ENCODE results near the gene FILIP1L. TPM values are rescaled to one million over a fixed set of nuclear protein-coding genes. Genes with fewer than 3 reads are reported as not detected.

FILIP1L gene
- total RNA-seq, 1 donor from 2014 or later: 19.1 TPM

GRCh38 chr3:100157685-100158084 is 43.4 kb upstream of the FILIP1L start:
- peaks cover 5% of the 10 kb centered on the region for H3K9me3 Mint-ChIP-seq (ENCODE audit: unreplicated experiment)
- DNase-seq (ENCODE audit: low spot score): no peak
- no peak for TF ChIP-seq CTCF (IDR thresholded peaks at IDR 0.05; ENCODE audit: unreplicated experiment)
- peaks cover 1% of the 10 kb centered on the region for H3K27me3 Mint-ChIP-seq (ENCODE audit: unreplicated experiment)
- no peaks in the 10 kb centered on the region for H3K4me1 Mint-ChIP-seq (ENCODE audit: unreplicated experiment)
- no peak overlapping the region for H3K4me3 Mint-ChIP-seq (ENCODE audit: unreplicated experiment)
- peaks cover 12% of the 10 kb centered on the region for H3K36me3 Mint-ChIP-seq (ENCODE audit: low read depth, unreplicated experiment)
- H3K27ac Mint-ChIP-seq (ENCODE audit: unreplicated experiment): no peak overlapping the region

GRCh38 chr3:100155590-100155989 is 41.3 kb upstream of the FILIP1L start:
- no peak overlapping the region for H3K27ac Mint-ChIP-seq (ENCODE audit: unreplicated experiment)
- peaks cover 5% of the 10 kb centered on the region for H3K9me3 Mint-ChIP-seq (ENCODE audit: unreplicated experiment)
- no peaks in the 10 kb centered on the region for H3K4me1 Mint-ChIP-seq (ENCODE audit: unreplicated experiment)
- H3K4me3 Mint-ChIP-seq (ENCODE audit: unreplicated experiment): no peak overlapping the region
- peaks cover 12% of the 10 kb centered on the region for H3K36me3 Mint-ChIP-seq (ENCODE audit: low read depth, unreplicated experiment)
- no peak for DNase-seq (ENCODE audit: low spot score)
- H3K27me3 Mint-ChIP-seq (ENCODE audit: unreplicated experiment): peaks cover 1% of the 10 kb centered on the region
- no peak for TF ChIP-seq CTCF (IDR thresholded peaks at IDR 0.05; ENCODE audit: unreplicated experiment)

- no peak for DNase-seq (ENCODE audit: low spot score)
- no peak overlapping the region for H3K4me3 Mint-ChIP-seq (ENCODE audit: unreplicated experiment)
- peaks cover 1% of the 10 kb centered on the region for H3K27me3 Mint-ChIP-seq (ENCODE audit: unreplicated experiment)
- H3K36me3 Mint-ChIP-seq (ENCODE audit: low read depth, unreplicated experiment): peaks cover 12% of the 10 kb centered on the region
- no peak for TF ChIP-seq CTCF (IDR thresholded peaks at IDR 0.05; ENCODE audit: unreplicated experiment)
- no peaks in the 10 kb centered on the region for H3K4me1 Mint-ChIP-seq (ENCODE audit: unreplicated experiment)
- peaks cover 5% of the 10 kb centered on the region for H3K9me3 Mint-ChIP-seq (ENCODE audit: unreplicated experiment)
- no peak overlapping the region for H3K27ac Mint-ChIP-seq (ENCODE audit: unreplicated experiment)
Observed at GRCh38 chr3:100155128-100155527, 40.8 kb upstream of the FILIP1L start.

- DNase-seq (ENCODE audit: low spot score): no peak
- no peak for TF ChIP-seq CTCF (IDR thresholded peaks at IDR 0.05; ENCODE audit: unreplicated experiment)
- peaks cover 5% of the 10 kb centered on the region for H3K9me3 Mint-ChIP-seq (ENCODE audit: unreplicated experiment)
- peaks cover 12% of the 10 kb centered on the region for H3K36me3 Mint-ChIP-seq (ENCODE audit: low read depth, unreplicated experiment)
- H3K4me3 Mint-ChIP-seq (ENCODE audit: unreplicated experiment): no peak overlapping the region
- H3K4me1 Mint-ChIP-seq (ENCODE audit: unreplicated experiment): no peaks in the 10 kb centered on the region
- H3K27me3 Mint-ChIP-seq (ENCODE audit: unreplicated experiment): peaks cover 1% of the 10 kb centered on the region
- no peak overlapping the region for H3K27ac Mint-ChIP-seq (ENCODE audit: unreplicated experiment)
Observed at GRCh38 chr3:100154171-100154570, 39.9 kb upstream of the FILIP1L start.

GRCh38 chr3:100151024-100151707 is 36.9 kb upstream of the FILIP1L start:
- no peaks in the 10 kb centered on the region for H3K27me3 Mint-ChIP-seq (ENCODE audit: unreplicated experiment)
- no peak overlapping the region for H3K4me3 Mint-ChIP-seq (ENCODE audit: unreplicated experiment)
- peaks cover 6% of the 10 kb centered on the region for H3K36me3 Mint-ChIP-seq (ENCODE audit: low read depth, unreplicated experiment)
- H3K9me3 Mint-ChIP-seq (ENCODE audit: unreplicated experiment): no peaks in the 10 kb centered on the region
- no peak for TF ChIP-seq CTCF (IDR thresholded peaks at IDR 0.05; ENCODE audit: unreplicated experiment)
- H3K4me1 Mint-ChIP-seq (ENCODE audit: unreplicated experiment): no peaks in the 10 kb centered on the region
- DNase-seq (ENCODE audit: low spot score): no peak
- no peak overlapping the region for H3K27ac Mint-ChIP-seq (ENCODE audit: unreplicated experiment)

All from endothelial cell (in vitro differentiated cells).